HG03521 (cell line): ENCODE results near the gene TUBGCP5.

Experiments
- ATAC-seq: cut with Tn5 transposase; IDR thresholded peaks from one replicate; pipeline ENCODE4 v1.9.1; 2021; ENCODE audit warnings: mild to moderate bottlenecking, moderate library complexity; ENCODE audit not compliant: unreplicated experiment

The TUBGCP5 gene

DNA sequence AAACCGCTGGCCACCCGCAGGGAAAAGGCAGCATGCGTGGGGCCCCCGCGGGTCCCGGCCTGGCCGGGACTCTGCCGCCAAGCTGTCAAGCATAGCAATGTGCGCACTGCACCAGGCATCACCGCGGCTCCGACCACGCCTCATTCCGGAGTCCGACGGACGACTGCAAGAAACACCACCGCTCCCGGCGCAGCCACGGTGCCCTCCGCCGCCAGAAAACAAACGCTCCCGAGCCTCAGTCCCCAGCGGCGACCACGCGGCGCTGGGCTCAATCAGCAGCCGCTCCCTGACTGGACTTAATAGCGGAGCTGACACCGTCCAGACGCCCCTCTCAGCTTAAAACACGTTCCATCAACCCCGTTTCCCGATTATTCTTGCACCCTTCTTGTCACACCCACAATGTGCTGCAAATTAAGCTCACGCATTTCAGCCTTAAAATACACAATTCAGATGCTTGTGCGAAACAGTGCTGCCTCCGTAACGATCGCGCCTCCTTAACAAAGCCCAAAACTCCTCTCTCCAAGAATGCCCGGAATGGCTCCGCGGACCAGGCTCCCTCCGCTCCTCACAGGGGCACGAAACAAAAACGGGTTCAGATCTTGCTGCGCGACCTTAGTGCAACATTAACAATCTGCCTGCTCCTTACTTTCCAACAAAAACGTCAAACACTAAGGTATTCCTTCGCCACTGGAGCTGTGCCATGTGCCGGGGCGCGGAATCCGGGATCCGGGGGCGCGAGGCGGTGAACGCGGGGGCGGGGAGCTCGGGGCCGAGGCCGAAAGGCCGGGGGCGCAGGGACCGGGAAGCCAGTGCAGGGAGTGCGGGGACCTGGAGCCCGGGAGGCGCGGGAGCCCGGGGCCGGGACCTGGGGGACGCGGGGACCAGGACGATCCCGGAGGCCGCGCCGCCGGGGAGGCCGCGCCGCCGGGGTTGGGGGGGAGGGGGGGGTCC is 59.9 kb downstream of the TUBGCP5 start:
- ATAC-seq, result peak; percentile 59

DNA sequence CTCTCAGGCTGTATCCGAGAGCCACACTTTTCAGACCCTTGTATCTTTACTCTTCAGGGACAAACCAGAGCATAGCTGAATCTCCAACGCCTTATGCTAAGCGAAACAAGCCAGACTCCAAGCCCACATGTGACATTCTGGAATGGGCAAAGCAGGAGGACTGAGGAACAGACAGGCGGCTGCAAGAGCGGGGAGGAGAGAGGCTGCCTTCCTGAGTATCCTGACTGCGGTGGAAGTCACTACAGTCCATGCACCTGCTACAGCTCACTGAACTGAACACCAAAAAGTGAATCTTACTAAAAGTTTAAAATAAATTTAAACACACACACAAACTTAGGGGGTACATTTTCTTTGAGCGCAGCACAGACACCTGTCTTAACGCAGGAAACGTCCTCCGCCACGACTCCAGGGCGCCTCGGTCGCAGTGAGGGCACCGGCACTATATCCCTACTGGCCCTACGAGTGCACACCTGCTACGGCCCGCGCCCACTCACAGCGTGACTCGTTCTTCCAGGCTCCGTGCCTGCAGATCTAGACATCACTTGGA is 60.6 kb downstream of the TUBGCP5 start:
- ATAC-seq, result peak; percentile 31

DNA sequence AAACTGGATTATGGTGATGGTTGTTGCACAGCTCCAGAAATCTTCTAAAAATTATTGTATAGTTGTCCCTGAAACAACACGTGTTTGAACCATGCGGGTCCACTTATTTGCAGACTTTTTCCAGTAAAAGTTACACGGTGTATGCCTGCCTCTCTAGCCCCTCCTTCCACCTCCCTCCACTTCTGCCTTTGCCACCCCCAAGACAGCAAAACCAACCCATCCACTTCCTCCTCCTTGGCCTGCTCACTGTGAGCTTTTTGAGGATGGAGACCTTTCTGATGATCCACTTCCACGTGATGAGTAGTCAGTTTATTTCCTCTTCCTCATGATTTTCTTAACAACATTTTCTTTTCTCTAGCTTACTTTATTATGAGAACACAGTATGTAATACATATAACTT is 64.6 kb downstream of the TUBGCP5 start:
- ATAC-seq, result no peak

DNA sequence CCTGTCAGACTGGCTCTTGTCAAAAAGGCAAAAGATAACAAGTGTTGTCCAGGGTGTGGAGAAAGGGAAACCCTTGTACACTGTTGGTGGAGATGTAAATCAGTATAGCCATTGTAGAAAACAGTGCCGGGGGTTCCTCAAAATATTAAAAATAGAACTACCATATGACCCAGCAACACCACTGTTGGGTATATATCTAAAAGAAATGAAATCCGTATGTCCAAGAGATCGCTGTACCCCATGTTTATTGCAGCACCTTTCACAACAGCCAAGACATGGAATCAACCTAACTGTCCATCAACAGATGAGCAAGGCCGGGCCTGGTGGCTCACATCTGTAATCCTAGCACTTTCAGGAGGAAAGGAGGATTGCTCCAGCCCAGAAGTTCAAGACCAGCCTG is 65.4 kb downstream of the TUBGCP5 start:
- no peak for ATAC-seq

DNA sequence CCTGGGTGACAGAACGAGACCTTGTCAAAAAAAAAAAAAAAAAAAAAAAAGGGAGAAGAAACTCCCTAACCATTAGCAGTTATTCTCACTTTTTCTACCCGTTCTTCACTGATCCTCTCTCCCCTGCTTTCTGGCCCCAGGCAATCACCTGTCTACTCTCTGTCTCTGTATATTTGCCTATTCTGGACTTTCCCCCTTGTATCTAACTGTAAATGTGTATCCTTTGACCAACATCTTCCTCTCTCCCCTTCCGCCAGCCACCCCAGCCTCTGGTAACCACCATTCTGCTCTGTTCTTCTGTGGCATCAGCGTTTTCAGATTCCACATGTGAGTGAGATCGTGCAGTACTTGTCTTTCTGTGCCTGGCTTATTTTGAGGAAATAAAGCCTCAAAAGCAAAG is 66.1 kb downstream of the TUBGCP5 start:
- no peak for ATAC-seq

DNA sequence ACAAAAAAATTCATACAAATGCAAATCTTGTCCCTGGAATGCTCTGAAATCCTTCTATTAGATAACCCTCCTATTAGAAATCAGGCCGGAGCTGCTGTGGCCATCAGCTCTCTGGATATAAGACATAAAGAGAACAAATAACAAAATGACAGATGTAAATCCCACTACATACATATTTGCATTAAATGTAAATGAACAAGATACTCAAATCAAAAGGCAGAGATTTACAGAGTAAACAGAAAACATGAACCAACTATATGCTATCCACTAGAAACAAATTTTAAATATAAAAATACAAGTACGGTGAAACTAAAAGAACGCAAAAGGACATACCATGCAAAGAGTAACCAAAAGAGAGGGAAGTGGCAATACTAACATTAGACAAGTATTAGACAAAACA is 69.9 kb downstream of the TUBGCP5 start:
- no peak for ATAC-seq

DNA sequence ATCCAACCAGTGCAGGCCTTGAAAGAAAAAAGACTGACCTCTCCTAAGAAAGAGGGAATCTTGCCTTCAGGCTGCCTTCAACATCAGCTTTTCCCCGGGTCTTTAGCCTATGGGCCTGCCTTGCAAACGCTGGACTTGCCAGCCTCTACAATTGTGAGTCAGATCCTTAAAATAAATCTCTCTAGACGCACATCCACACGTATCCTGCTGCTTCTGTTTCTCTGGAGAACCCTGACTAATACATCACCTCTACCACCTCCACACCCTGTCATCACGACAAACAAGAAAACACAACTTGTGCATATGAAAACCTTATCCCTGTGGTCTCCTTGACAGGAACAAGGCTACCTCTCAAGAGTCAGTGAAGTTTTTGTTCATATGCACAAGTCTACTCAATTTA is 71.0 kb downstream of the TUBGCP5 start:
- ATAC-seq, result no peak

DNA sequence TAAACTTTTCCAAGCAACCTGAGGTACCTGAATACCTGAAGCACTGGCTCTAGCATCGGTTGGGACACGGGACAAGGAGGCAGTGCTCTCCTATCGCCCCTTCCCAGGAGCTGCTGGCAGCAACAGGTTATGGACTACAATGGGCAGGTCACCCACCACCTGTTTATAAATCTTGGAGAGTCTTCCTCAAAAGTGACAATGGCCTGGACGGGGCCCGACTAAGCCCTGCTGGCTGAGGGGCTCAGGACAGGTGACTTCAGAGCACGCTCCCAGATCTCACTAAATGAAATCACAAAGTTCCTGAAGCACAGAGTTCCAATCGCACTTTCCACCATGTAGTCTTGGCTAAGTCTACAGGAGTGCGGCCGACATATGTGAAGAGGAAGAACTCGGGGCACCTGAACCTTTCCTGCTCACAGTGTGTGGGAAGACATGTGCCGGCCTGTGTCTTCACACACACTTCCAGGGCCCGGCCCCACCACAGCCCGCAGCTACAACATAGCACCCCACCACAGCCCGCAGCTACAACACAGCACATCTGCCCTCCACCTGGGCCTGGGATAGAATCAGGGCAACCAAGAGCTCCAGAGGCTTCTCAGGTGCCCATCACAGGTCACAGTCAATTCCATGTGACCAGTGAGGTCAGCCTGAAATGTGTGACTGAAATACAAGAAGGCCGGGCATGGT is 72.1 kb downstream of the TUBGCP5 start:
- ATAC-seq, result no peak

DNA sequence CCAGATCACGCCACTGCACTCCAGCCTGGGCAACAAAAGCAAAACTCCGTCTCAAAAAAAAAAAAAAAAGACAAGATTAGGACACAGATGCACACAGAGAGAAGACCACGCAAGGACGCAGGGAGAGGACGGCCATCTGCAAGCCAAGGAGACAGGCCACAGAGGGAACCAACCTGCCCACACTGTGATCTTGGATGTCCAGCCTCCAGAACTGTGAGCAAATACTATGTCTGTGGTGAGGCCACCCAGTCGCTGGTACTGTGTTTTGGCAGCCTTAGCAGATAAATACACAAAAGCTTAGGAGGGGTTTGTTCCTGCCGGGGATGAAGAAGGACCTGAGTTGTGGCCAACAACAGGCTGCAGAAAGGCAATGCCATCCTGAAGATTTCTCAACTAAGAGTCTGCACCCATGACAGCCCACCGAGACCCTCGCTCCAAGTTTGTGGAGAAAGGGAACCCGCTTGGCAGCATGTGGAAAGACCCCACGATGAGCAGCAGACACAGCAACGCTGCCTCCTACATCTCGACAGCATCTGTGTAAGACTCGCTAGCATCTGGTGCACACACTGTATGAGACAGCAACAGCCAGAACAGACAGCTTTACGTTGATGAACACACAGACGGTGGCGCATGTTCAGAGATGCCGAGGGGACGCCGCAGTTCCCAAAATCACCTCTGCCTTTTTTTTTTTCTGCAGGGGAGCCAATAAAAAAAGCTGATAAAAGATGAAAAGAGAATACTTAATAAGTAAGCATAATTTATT is 72.9 kb downstream of the TUBGCP5 start:
- ATAC-seq, result no peak

DNA sequence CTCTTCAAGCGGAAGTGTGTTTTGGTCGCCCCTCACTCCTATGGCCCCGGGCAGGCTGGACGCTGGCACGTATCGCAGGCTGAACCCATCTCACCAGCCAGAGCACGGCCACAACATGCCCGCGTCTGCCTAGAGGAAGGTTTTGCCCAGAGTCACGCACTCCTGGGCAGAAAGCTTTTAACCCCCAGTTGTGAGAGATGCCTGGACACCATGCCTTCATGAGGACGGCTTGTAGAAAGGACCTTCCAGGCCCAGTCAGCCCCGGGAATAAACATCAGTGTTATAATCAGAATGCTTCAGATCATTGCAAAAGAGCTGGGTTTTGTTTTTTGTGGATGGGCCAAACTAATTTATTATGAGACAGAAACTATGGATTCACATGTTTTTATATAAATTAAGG is 75.7 kb downstream of the TUBGCP5 start:
- ATAC-seq, result no peak

DNA sequence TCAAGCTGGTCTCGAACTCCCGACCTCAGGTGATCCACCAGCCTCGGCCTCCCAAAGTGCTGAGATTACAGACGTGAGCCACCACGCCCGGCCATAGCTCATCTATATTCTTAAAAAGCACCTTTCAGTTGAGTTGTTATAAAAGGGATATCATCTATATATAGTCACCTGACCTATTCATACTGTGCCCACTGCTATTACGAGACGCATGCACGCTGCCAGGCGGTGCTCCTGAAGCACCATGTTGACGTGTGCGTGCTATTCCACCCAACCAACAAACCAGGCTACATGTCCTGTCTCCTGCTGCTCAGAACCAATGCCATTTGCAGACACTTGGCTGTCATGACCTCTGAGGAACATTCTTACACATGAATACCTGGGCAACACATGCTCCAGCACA is 76.8 kb downstream of the TUBGCP5 start:
- no peak for ATAC-seq

DNA sequence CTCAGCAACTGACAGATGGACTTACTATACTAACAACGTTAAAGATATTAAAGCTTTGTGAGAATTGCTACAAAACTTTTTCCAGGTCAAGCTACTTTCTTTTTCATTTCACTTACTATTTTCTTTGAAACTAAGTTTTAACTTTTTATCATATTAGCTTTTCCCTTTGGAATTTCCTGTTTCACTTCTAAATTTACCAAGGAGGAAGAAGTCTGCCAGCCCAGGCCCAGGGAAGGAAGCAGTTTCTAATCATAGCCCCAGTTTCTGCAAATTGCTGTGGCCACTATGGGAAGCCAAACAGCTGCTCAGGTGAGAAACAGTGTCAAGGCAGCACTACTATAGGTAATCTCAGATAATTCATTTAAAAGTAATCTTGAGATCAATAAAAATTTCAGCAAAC is 77.6 kb downstream of the TUBGCP5 start:
- no peak for ATAC-seq

DNA sequence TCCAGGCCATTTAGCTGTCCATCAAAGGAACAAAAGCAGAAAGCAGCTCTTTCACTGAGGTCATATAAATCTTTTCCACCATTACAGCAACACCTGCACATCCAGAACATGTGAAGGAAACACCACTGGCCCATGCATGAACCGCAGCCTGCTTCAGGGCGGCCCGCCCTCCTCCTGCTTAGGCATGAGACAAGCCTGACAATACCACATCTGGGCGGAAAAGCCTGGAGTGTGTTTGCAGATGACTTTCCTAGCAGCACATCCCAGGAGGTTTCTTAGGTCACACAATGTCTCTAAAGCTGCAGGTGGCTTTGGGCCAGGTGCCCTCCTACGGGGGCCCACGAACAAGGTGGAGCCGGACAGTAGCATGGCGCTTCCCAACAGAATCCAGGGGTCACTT is 78.8 kb downstream of the TUBGCP5 start:
- no peak for ATAC-seq

DNA sequence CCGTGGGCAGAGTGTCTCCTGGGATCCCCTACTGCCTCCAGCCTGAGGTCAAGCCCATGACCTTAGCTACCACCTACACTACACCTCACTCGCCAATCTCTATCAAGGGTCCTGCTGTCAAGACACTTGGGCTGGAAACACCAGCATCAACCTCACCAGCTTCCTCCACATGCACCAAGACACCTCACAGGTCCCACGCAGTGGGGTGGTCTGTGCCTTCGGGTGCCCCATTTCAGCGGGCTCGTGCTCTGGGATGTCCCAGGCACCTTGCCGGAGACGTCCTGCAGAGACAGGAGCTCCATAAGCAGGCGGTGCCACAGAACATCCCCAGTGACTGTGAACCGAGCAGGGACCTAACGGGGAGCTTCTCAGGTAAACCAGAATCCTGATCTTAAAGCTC is 79.2 kb downstream of the TUBGCP5 start:
- ATAC-seq, result no peak

DNA sequence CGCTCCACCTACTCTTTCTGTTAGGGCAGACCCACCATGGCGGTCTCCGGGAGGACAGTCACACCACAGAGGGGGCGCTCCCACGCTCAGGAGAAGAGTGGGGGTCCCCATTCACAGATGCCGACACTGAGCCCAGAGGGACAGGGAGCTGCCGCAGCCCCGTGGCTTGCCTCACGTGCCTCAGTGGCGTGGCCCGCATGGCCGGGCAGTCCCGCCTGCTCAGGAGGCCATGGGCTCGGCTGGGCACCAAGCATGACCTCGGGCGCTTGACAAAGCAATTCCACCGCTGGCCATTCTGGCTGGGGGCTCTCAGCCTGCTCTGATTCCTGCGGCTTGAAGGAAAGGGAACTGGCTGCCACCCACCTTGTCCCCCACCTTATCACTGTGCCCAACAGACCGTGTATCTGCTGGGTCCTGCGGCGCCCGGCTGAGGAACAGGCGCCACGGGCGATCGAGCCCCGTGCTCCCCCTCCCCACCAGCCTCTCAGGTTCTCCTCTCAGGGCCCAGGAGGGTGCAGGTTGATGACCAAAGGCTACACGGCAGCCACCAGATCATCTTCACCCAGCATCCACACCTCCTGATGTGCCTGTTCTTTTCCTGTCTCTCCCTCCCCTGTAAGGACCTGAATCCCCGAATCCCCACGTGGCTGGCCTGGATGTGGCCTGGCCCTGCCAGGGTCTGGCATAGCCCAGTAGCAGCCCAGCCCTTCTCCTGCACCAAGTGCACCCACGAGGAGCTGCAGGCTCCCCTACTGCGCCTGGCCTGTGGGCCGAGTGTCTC is 79.9 kb downstream of the TUBGCP5 start:
- ATAC-seq, result no peak

DNA sequence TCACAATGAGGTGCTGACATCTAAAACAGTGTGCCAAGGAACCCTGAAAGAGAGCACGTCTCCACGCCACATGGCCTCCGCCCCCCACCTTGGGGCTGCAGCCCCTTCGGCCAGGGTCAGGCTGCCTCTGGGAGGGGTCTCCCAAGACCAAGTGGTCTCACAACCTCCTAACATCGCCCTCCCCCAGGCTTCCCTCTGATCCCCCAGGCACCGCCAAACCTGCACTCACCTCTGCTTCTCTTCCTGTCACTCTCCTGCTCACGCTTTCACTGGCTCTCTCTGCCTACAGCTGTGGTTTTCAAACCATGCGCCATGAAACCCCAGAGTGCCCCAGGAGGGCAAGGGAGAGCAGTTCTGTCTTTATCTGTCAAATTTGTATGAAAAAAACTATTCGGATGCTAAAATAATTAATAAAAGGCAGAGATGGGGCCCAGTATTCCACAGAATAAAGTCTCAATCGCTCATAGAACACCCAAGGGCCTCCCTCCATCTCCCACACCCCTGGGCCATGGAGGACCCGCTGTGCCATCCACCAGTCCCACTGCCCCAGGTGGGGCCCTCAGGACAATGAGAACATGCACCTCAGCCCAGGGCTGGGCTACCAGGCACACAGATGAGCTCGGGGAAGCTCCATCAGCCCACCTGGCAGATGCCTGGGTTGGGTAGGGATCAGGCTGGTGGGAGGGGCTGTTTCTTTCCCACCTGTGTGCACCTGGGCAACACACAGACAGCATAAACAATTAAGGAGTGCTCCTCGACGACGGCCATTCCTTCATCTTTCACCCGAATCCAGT is 80.7 kb downstream of the TUBGCP5 start:
- ATAC-seq, result no peak

DNA sequence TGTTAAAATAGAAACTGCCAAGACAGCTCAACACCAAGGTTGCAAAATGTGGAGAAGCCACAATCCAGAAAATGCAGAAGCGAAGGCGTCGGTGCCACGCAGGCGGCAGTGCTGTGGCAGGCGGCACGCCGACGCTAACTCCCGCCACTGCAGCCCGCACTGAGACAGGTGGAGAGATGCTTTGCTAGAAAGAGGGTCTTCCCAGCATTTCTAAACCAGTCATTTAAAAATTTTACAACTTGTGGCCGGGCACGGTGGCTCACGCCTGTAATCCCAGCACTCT is 82.5 kb downstream of the TUBGCP5 start:
- ATAC-seq, result no peak

DNA sequence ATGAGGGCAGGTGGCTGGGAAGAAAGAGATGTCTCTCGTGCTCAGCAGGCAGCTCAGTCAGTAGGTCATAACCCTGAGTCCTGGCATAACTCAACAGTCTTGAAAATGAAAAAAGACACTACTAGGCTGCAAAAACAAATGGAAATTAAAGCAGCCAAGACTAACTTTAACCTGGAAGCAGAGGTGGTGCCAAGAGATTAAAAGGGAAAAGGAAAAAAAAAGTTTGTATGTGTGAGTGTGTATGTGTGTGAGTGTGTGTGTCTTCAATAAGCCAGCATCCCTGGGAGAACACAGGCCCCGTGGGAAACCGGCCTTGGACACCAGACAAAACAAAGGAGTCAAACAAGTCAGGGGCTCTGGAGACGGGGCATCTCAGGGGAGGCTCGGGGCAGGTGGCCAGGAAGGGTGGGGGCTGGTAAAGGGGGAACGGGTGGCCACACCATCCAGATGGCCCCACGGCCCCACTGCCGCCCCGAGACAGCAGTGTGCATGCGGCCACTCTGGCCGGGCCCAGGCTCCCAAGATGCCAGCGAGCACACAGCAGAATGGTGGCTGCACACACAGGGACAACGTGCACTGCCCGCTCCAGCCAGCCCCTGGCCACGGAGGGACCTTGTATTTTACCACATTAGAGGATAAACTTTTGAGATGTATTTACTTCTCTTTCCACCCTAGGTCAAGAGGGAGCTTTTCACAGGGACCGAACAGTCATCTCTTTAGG is 83.0 kb downstream of the TUBGCP5 start:
- ATAC-seq, result no peak

DNA sequence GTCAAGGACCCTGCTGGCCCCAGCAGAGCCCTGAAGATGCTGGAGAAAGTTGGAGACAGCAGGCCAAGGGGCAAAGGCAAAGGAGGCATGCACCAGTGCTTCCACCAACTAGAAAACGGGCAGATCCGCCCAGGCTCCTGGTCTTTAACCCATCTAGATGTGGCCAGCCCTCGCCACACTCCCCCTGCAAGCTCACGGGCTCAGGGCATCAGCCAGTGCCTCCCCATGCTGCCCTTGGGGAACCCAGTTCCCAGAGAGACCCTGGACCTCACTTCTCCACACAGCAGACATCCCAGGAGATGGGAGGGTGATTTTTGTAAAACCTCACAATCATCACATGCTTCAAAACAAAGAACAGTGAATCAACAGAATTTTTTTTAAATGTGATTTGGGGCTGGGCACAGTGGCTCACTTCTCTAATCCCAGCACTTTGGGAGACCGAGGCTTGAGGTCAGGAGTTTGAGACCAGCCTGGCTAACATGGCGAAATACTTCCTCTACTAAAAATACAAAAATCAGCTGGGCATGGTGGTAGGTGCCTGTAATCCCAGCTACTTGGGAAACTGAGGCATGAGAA is 83.7 kb downstream of the TUBGCP5 start:
- ATAC-seq, result no peak
